Stimulated activated CD8-positive, alpha-beta memory T cell treated with anti-CD3 and anti-CD28 coated beads, Interleukin-2, amount 100 ng/mL, for 48 hours (primary cell): ENCODE results near the gene SIGMAR1.

Experiments used
- DNase-seq, 2 donors: peaks; one replicate each; pipeline ENCODE4 v3.0.0-alpha.2; 2020; ENCODE audit warnings: low read depth in 2 of 2

The SIGMAR1 gene

GRCh38 chr9:34603610-34604231 is 33.9 kb downstream of the SIGMAR1 start:
- DNase-seq: peak; percentile 62 to 66

GRCh38 chr9:34601937-34602573 is 35.5 kb downstream of the SIGMAR1 start:
- no peak for DNase-seq

GRCh38 chr9:34600908-34601307 is 36.7 kb downstream of the SIGMAR1 start:
- DNase-seq: no peak

- DNase-seq: no peak
Observed at GRCh38 chr9:34599546-34599945, 38.0 kb downstream of the SIGMAR1 start.

- no peak for DNase-seq
Observed at GRCh38 chr9:34594177-34594576, 43.4 kb downstream of the SIGMAR1 start.

- DNase-seq: no peak
Observed at GRCh38 chr9:34592895-34593601, 44.5 kb downstream of the SIGMAR1 start.

DNA sequence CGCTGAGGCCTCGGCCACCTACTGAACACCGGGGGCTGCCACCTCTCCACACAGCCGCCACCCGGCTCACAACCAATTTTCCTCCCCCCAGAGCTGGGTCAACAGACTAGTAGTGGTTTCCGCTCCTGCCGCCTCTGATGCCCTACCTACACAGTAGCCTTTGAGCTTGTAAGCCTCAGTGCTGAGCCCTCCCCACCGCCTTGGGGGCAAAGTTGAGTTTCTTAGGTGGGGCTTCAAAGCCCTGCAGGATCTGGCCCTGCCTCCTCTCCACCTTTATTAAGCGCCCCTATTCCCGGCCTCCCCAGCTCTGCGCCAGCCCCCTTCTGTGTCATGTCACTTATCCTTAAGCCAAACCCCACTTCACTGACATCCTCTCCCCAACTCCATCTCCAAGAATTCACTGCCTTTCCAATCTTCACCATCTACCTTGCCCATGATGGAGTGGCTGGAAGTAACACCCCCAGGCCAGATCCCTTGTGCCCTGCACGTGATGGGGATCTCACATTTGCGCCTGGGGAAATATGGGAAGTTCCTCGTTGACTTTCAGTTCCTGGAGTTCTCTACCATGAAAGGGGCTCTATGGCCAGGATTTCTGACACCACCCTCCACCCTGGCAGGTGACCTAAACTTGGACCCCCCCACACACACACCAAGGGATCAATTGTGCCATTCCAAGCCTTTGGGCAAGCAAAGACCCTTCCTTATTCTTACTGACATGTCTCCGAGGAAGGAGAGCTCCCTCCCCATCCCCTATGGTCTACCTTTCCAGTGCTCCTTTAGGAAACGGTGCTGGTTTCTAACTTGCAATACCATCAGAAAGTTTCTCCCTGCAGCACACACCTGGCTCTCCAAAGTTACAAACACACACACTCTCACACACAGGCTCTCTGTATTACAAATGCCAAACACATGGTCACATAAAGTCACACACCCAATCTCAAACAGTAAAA is 45.4 kb downstream of the SIGMAR1 start:
- DNase-seq: no peak

GRCh38 chr9:34591248-34591916 is 46.2 kb downstream of the SIGMAR1 start:
- peak; percentile 72 to 76 for DNase-seq

GRCh38 chr9:34590381-34591247 is 47.0 kb downstream of the SIGMAR1 start:
- no peak for DNase-seq

DNA sequence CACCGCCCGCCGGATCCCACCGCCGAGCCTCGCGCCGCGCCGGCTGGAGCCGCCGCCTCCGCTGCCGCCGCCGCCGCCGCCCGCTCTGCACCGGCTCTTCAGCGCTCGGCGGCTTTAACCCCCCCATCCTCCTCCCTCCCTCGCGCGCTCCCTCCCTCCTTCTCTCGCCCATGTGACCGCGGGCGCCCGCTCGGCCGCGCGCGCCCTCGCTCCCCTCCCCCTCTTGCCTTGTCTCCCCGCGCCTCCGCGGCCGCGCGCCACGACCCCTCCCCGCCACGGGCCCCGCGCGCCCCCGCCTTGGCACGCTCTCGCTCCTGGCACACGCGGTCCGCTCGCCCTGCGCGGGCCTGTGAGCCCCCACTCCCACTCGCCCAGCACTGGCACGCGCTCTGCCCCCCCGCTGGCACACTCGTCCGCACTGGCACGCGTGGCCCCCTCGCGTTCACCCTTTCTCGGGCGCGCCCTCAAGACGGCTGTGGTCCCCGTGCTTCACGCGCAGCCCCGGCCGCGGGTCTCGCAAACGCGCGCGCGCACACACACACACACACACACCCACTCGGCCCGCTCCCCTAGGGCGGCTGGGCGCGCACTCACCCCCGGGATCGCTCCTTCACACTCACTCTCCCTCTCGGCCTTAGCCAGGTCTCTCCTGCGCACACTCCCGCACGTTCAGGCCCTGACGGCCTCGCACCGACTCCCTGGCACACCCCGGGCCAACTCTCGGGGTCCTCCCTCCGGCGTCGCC is 47.8 kb downstream of the SIGMAR1 start, which contains the start of gene CNTFR:
Gene CNTFR, minus strand, starts transcription at position 89 of the 745 bp plus-strand sequence. CDS start 20,743 bp downstream, outside the sequence.
- DNase-seq: no peak

DNA sequence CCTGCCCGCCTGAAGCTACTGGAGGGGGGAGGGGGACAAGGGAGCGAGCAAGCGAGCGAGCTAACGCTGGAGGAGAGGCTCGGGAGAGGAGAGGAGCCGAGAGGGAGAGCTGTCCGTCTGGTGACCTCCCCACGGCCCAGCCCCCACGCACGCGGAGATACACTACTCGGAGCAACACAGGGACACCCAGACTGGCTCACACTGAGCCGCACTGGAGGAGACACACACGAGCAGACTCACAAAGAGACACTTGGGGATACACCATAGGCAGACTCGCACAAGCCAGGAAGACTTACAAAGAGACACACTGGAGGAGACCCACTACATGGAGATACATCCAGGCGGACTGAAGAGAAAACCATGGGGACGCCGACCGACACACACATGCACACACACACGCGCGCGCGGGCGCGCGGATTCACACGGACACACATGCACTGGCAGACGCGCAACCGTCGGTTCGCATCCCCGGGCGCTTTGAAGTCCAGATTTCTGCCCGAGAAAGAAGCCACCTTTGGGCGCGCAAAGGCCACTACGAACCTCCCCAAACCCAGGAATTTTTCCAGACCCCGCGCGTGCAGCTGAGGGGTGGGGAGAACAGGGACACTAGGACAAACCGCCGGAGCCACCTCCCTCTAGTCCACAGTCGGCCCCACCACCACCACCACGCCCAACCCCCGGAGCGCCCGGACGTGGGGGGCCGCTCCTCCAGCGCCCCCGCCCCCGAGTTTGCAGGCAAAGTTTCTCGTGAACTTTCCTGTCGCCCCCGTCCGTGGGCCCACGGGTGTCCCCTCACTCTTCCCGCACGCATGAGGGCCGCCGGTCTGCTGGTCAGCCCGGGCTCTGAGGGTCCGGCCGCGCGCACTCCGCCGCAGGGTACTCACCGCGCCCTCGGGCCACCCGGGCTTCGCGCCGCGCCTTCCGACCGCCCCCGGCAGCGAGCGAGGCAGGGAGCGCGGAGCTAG is 48.6 kb downstream of the SIGMAR1 start:
- no peak for DNase-seq

- DNase-seq: no peak
Observed at GRCh38 chr9:34587271-34587670, 50.3 kb downstream of the SIGMAR1 start.

- DNase-seq: no peak
Observed at GRCh38 chr9:34585946-34586669, 51.5 kb downstream of the SIGMAR1 start.

GRCh38 chr9:34584970-34585369 is 52.6 kb downstream of the SIGMAR1 start:
- DNase-seq: no peak
